ENCODE measurements around the gene BBS9.
A peak's percentile ranks its signal among the peaks of the same experiment; 100 is the strongest.
"Not testable (repeated sequence)": the region's sequence is repeated elsewhere in the genome, so short reads cannot be mapped to it uniquely, and the experiment has no call there.

Gene BBS9

GRCh38 chr7:33261585-33261984 is 132.2 kb downstream of the BBS9 start:
- no peak for TF ChIP-seq CTCF (IDR thresholded peaks at IDR 0.05; ENCODE audit: insufficient read depth, low read depth, low read length, missing control alignments)
- DNase-seq (ENCODE audit: low read depth) = peak; percentile 2
- H3K4me3 ChIP-seq (ENCODE audit: low read length) = no peak overlapping the region

- DNase-seq (ENCODE audit: low read depth) = peak; percentile 34
- TF ChIP-seq CTCF (IDR thresholded peaks at IDR 0.05; ENCODE audit: insufficient read depth, low read depth, low read length, missing control alignments) = no peak
- H3K4me3 ChIP-seq (ENCODE audit: low read length) = no peak overlapping the region
Observed at GRCh38 chr7:33262476-33262875, 133.1 kb downstream of the BBS9 start.

GRCh38 chr7:33271839-33272371 is 142.5 kb downstream of the BBS9 start:
- not testable (repeated sequence) for H3K4me3 ChIP-seq (ENCODE audit: low read length); DNase-seq (ENCODE audit: low read depth)

GRCh38 chr7:33273356-33273755 is 144.0 kb downstream of the BBS9 start:
- no peak for TF ChIP-seq CTCF (IDR thresholded peaks at IDR 0.05; ENCODE audit: insufficient read depth, low read depth, low read length, missing control alignments)
- no peak for DNase-seq (ENCODE audit: low read depth)
- no peak overlapping the region for H3K4me3 ChIP-seq (ENCODE audit: low read length)

- DNase-seq (ENCODE audit: low read depth) = no peak
- TF ChIP-seq CTCF (IDR thresholded peaks at IDR 0.05; ENCODE audit: insufficient read depth, low read depth, low read length, missing control alignments) = no peak
- no peak overlapping the region for H3K4me3 ChIP-seq (ENCODE audit: low read length)
Observed at GRCh38 chr7:33276325-33276724, 147.0 kb downstream of the BBS9 start.

- TF ChIP-seq CTCF (IDR thresholded peaks at IDR 0.05; ENCODE audit: insufficient read depth, low read depth, low read length, missing control alignments) = no peak
- DNase-seq (ENCODE audit: low read depth) = no peak
- H3K4me3 ChIP-seq (ENCODE audit: low read length) = no peak overlapping the region
Observed at GRCh38 chr7:33276729-33277128, 147.4 kb downstream of the BBS9 start.

GRCh38 chr7:33278095-33278494 is 148.7 kb downstream of the BBS9 start:
- TF ChIP-seq CTCF (IDR thresholded peaks at IDR 0.05; ENCODE audit: insufficient read depth, low read depth, low read length, missing control alignments) = no peak
- no peak for DNase-seq (ENCODE audit: low read depth)
- H3K4me3 ChIP-seq (ENCODE audit: low read length) = no peak overlapping the region
